GM21825 (cell line): ENCODE results near the gene SLC17A9.

Source experiments
- ATAC-seq: cut with Tn5 transposase; IDR thresholded peaks from one replicate; pipeline ENCODE4 v1.9.1; 2021; ENCODE audit warnings: mild to moderate bottlenecking, moderate library complexity; ENCODE audit not compliant: unreplicated experiment

SLC17A9 gene

DNA sequence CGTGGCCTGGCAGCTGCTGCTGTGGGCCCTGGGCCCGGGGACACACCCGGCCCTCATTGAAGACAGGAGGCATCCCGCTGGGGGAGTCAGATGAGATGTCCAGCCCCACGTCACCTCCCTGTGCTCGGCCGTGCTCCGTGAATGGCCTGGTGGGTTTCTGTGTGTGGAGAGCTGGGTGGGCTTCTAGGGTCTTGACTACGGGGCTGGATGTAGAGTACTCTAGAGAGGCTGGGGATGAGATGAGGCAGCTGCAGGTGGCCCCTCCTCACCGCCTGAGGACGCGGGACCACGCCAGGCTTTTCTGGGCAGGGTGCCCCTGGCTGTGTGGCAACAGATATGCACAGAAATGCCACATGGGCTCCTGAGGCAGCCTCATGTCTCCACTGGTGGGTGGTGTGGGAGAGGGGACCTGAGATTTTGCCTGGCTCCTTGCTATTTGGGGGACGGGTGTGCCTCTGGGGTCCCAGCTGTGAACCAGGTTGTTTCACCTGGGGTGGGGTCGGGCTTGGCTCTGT lies 62.7 kb downstream of the SLC17A9 start:
- ATAC-seq = no peak

DNA sequence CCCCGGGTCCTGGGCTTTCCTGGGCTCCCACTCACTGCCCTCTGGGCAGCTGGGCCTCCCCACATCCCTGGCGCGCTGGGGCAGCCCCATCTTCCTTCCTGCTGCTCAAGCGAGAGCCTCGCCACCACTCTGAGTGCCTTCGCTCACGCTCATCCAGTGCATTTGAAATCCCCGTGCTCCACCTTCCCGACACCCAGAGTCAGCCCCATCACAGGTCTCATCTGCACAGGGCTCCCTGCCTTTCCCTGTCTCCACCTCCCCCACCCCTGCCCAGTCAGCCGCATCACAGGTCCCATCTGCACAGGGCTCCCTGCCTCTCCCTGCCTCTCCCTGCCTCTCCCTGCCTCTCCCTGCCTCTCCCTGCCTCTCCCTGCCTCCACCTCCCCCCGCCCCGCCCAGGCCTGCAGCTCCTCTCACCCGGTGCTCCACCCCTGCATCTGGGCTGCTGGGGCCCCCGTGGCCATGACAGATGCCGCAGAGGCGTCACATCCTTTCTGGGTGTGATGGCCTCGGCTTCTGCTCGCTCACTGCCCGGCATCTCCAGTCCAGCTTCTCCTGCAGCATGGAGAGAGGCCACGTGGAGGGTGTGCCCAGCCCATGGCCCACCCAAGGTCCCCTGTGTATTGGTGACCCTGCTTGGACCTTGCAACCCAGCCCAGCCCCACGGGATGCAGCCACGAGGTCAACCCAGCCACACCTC lies 63.3 kb downstream of the SLC17A9 start:
- no peak for ATAC-seq

DNA sequence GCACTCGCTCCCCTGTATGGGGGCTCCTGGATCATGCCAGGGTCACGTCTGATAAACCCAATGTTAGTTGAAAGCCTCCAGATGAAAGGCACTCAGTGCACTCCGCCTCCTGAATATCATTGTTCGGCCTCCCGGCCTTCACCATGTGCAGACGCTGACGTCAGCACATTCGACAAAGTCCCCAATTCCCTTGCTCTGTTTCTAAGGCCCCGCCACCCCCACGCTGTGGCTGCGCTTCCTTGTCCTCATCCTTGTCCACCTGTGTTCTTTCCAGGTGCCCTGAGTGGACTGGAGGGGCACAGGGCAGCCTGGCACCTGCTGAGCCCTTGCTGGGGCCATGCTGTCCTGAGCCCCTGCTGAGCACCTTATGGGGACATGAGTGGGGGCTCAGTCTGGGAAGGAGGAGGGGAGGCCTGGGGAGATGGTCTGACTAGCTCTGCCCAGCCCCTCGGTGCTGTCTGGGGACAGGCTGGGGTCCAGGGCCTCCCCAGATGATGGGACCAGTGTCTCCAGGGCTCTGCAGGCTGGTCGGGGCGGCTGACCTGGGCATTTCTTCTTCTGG lies 64.1 kb downstream of the SLC17A9 start:
- ATAC-seq = no peak

DNA sequence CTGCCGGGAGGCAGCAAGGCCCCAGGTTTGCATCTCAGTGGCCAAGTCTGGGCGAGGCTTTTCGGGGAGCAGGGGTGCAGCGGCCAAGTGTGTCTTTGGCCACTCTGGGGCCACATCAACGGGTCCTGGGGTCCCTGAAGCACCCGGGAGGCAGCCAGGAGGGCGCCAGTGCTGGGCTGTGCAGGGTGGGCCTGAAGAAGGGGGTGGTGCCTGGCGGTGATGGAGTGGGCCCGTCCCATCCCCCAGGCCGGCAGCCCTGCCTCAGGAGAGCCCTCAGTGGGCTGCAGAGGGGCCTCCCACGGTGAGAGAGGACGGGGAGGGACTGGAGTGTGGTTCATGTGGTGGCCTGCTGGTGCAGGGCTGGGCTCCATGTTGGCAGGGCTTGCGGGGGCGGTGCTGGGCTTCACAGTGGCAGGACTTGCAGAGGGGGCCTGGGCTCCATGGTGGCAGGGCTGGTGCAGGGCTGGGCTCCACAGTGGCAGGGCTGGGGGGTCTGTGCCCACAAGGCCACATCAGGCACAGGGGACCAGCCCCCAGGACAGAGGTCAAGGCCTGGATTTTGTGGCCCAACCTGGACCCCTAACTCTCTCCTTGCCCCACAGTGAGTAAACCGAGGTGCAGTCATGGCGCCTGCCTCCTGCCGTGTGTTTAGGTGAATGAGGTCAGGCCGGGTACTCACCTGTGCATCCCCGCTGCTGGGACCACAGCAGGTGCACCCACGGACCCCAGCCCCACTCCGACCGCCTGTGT lies 64.7 kb downstream of the SLC17A9 start:
- ATAC-seq = no peak

DNA sequence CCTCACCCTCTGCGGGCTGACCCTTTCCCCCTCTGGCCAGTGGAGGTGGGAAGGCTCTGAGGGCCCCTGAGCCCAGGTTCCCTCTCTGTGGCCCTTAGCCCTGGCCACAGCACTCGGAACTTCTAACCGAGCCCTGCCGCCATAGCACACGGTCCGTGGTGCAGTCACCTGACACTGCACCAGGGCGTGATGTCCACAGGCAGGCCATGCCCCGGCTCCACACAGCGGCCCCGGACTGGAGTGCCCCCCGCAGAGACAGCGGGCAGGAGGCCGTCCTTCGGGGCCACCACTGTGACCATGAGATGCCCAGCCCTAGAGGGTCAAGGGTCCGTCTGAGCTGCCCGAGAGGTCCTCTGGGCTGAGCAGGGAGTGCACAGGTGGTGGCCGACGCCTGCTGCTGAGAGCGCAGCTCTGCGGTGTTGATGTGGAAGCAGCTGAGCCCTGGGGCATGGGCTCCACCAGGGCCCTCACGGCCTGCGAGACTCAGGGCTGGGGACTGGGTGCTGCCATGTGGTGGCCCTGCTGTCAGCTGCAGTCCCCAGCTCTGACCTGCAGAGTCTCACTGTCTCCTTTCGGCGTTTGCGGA lies 65.4 kb downstream of the SLC17A9 start:
- no peak for ATAC-seq
